Endothelial cell of umbilical vein (primary cell): ENCODE measurements around the gene PIGW. TPM values are rescaled to one million over a fixed set of nuclear protein-coding genes. Genes with fewer than 3 reads are reported as not detected.

Source experiments
- BruUV-seq: library from RNA; stranded (reverse); fragments of 400-500 nt; replicated peaks from 2 replicates; lab custom pipeline; 2021; lab: Mats Ljungman, UMichigan
- CTCF ChIA-PET: fragments of 300-600, 350-600 bp; sonication (Branson Sonifier 250); formaldehyde crosslinking; loops from one replicate; lab custom pipeline; 2021; ENCODE audit warnings: antibody characterized with exemption, inconsistent platforms; lab: Charles Lee
- POLR2A ChIA-PET: fragments of 300-600, 350-600 bp; sonication (Branson Sonifier 250); formaldehyde crosslinking; loops from one replicate; lab custom pipeline; 2021; ENCODE audit warnings: antibody characterized with exemption, inconsistent platforms; lab: Charles Lee
- DNase-seq: peaks from one replicate; pipeline ENCODE4 v3.0.0-alpha.2; 2011; ENCODE audit warnings: low read depth, low spot score
- FAIRE-seq: peaks from 2 replicates; lab custom pipeline; 2011; peaks lifted over from hg19 to GRCh38; lab: Jason Lieb, UNC
- H2AFZ ChIP-seq: 2 replicates; pipeline ENCODE4 v1.6.0; 2012; ENCODE audit warnings: low read depth, low read length, control low read depth, inconsistent platforms
- H3K27ac ChIP-seq: 2 replicates; pipeline ENCODE4 v1.5.1; 2011; ENCODE audit warnings: low read depth, mild to moderate bottlenecking, control low read depth, low read length, moderate library complexity; ENCODE audit not compliant: insufficient read depth
- H3K27me3 ChIP-seq, 2 experiments: 2 replicates each; pipeline versions ENCODE4 v1.6.0 to v1.6.1; 2011; ENCODE audit warnings: low read length in 2 of 2, mixed read lengths in 1 of 2; ENCODE audit not compliant: control insufficient read depth in 2 of 2, insufficient read depth in 2 of 2
- H3K36me3 ChIP-seq, 2 experiments: 2 replicates in 1 of 2; 3 replicates in 1 of 2; pipeline ENCODE4 v1.5.1; 2011; ENCODE audit warnings: low read length in 2 of 2, mild to moderate bottlenecking in 1 of 2, moderate library complexity in 1 of 2; ENCODE audit not compliant: control insufficient read depth in 2 of 2, insufficient read depth in 2 of 2; ENCODE audit errors: extremely low read depth in 1 of 2
- H3K4me1 ChIP-seq: 3 replicates; pipeline ENCODE4 v1.5.1; 2011; ENCODE audit warnings: mild to moderate bottlenecking, low read length; ENCODE audit not compliant: control insufficient read depth, insufficient read depth; ENCODE audit errors: extremely low read depth
- H3K4me2 ChIP-seq: 2 replicates; pipeline ENCODE4 v1.6.1; 2011; ENCODE audit warnings: low read length, control low read depth, mixed read lengths; ENCODE audit not compliant: insufficient read depth
- H3K4me3 ChIP-seq, 3 experiments: fragments of 200-600 bp in 1 of 3; sonication (generic), shearing (Covaris generic) in 1 of 3; replicated peaks in 1 of 3; 2 replicates each; pipeline ENCODE4 v1.5.1; 2011 to 2016; ENCODE audit warnings: control low read depth in 3 of 3, low read length in 3 of 3, mild to moderate bottlenecking in 2 of 3, inconsistent platforms in 1 of 3, low read depth in 1 of 3, moderate library complexity in 1 of 3; ENCODE audit not compliant: insufficient read depth in 1 of 3
- H3K79me2 ChIP-seq: 2 replicates; pipeline ENCODE4 v1.6.0; 2012; ENCODE audit warnings: low read length, inconsistent platforms; ENCODE audit not compliant: control insufficient read depth, insufficient read depth
- H3K9ac ChIP-seq: replicated peaks from 2 replicates; pipeline ENCODE3; 2011; ENCODE audit warnings: low read length, control low read depth; ENCODE audit not compliant: insufficient read depth; ENCODE audit errors: extremely low read depth
- H3K9me1 ChIP-seq: replicated peaks from 3 replicates; pipeline ENCODE4 v1.6.0; 2011; ENCODE audit warnings: mild to moderate bottlenecking, low read length; ENCODE audit not compliant: control insufficient read depth, insufficient read depth; ENCODE audit errors: extremely low read depth
- H3K9me3 ChIP-seq: replicated peaks from 2 replicates; pipeline ENCODE4 v1.5.1; 2012; ENCODE audit warnings: low read length, inconsistent platforms; ENCODE audit not compliant: control insufficient read depth, insufficient read depth
- H4K20me1 ChIP-seq: replicated peaks from 2 replicates; pipeline ENCODE3; 2011; ENCODE audit warnings: mild to moderate bottlenecking, low read length; ENCODE audit not compliant: control insufficient read depth, insufficient read depth; ENCODE audit errors: extremely low read depth
- CTCF ChIP-seq, 2 donors: IDR thresholded peaks; 1 replicate in 1 of 2; 2 replicates in 1 of 2; pipeline ENCODE4 v1.5.1; 2011; ENCODE audit warnings: low read length in 2 of 2, mild to moderate bottlenecking in 2 of 2, moderate library complexity in 2 of 2, control low read depth in 1 of 2, inconsistent platforms in 1 of 2, low read depth in 1 of 2; ENCODE audit not compliant: insufficient read depth in 1 of 2; ENCODE audit errors: extremely low read depth in 1 of 2
- EZH2 ChIP-seq: IDR thresholded peaks from 2 replicates; pipeline ENCODE4 v1.6.1; 2012; ENCODE audit warnings: borderline replicate concordance, low read depth, mild to moderate bottlenecking, moderate library complexity, low read length, inconsistent platforms; ENCODE audit not compliant: severe bottlenecking
- FOS ChIP-seq: IDR thresholded peaks from 2 replicates; pipeline ENCODE4 v1.6.1; 2011; ENCODE audit warnings: mild to moderate bottlenecking, low read length, moderate library complexity, borderline replicate concordance; ENCODE audit not compliant: insufficient read depth
- GATA2 ChIP-seq: IDR thresholded peaks from 2 replicates; pipeline ENCODE4 v1.7.0; 2011; ENCODE audit warnings: low read depth, mild to moderate bottlenecking, moderate library complexity, mixed read lengths, low read length; ENCODE audit not compliant: insufficient read length, insufficient read depth
- JUN ChIP-seq: IDR thresholded peaks from 2 replicates; pipeline ENCODE4 v1.6.1; 2011; ENCODE audit warnings: borderline replicate concordance, low read depth; ENCODE audit not compliant: insufficient read length, insufficient read depth
- MAX ChIP-seq: IDR thresholded peaks from 2 replicates; pipeline ENCODE4 v1.6.1; 2011; ENCODE audit not compliant: insufficient read depth, insufficient read length
- MYC ChIP-seq: IDR thresholded peaks from one replicate; pipeline ENCODE4 v1.6.1; 2011; ENCODE audit warnings: mild to moderate bottlenecking, low read depth, low read length
- POLR2A ChIP-seq: IDR thresholded peaks from 2 replicates; pipeline ENCODE4 v1.6.1; 2012; ENCODE audit warnings: low read depth, mild to moderate bottlenecking, control low read depth, low read length
- POLR2AphosphoS5 ChIP-seq: IDR thresholded peaks from 2 replicates; pipeline ENCODE4 v1.6.1; 2012; ENCODE audit warnings: low read depth, mild to moderate bottlenecking, control low read depth, low read length, moderate library complexity; ENCODE audit not compliant: insufficient read depth
- dilution Hi-C: fragments of 300-500 bp; cut with MboI; formaldehyde crosslinking; loops from one replicate; pipeline ENCODE4 v1.15.0; 2019; ENCODE audit warnings: low sequenced_read_pairs; ENCODE audit not compliant: extremely low pct_ligation_motif_present
- intact Hi-C: fragments of 100-400 bp; cut with micrococcal nuclease; formaldehyde crosslinking; loops from one replicate; pipeline ENCODE4 v1.10.0; 2022
- polyA plus RNA-seq, 4 experiments: library from polyadenylated mRNA; depleted of rRNA in 3 of 4; stranded (reverse) in 3 of 4; unstranded in 1 of 4; fragments of >200 nt; gene quantifications; 2 replicates each; pipeline versions ENCODE4 v1.2.1 to v1.2.3, GENCODE V29; 2011 to 2012; ENCODE audit warnings: missing spikeins in 1 of 4
- total RNA-seq: library from RNA; stranded (reverse); gene quantifications from 2 replicates; pipeline ENCODE4 v1.2.3, GENCODE V29; 2021

Gene PIGW
- total and polyA plus RNA-seq, 2 donors (not counting 3 experiments of a cell fraction or from before 2014, with no cell fraction given) = 5.9 to 13.1 TPM

- H3K27me3 ChIP-seq = no peaks in the 10 kb centered on the region
- no peaks in the 10 kb centered on the region for H3K9me3 ChIP-seq
- peaks cover 3% of the 10 kb centered on the region for H3K4me1 ChIP-seq
- TF ChIP-seq MYC (no peak), EZH2 (no peak), GATA2 (no peak), JUN (no peak), POLR2A (no peak), FOS (no peak), POLR2AphosphoS5 (no peak), MAX (no peak), CTCF (IDR thresholded peaks at IDR 0.05; ENCODE audit: extremely low read depth in 1 of 2, insufficient read depth in 1 of 2, low read depth in 1 of 2, low read length in 2 of 2) (no peak)
- H3K27ac ChIP-seq = no peak overlapping the region
- H3K4me3 ChIP-seq = no peak overlapping the region
- H4K20me1 ChIP-seq = no peaks in the 10 kb centered on the region
- DNase-seq (no peak), FAIRE-seq (no peak)
- no peak overlapping the region for H3K4me2 ChIP-seq
- no peak overlapping the region for H3K9ac ChIP-seq
- H2AFZ ChIP-seq = no peak overlapping the region
- no TSS peak for BruUV-seq
- peaks cover under 1 to 15% of the 10 kb centered on the region in 2 experiments for H3K36me3 ChIP-seq
- dilution Hi-C loops = no loop called here
- ChIA-PET POLR2A (no interaction called here), CTCF (no interaction called here)
- no peaks in the 10 kb centered on the region for H3K9me1 ChIP-seq
- no peaks in the 10 kb centered on the region for H3K79me2 ChIP-seq
- intact Hi-C loops = no loop called here
These were observed 23.6 kb upstream of the PIGW start for GRCh38 chr17:36511216-36511615.
